ENCODE results near the gene EFCAB12.
A peak's percentile ranks its signal among the peaks of the same experiment; 100 is the strongest.

The EFCAB12 gene

DNA sequence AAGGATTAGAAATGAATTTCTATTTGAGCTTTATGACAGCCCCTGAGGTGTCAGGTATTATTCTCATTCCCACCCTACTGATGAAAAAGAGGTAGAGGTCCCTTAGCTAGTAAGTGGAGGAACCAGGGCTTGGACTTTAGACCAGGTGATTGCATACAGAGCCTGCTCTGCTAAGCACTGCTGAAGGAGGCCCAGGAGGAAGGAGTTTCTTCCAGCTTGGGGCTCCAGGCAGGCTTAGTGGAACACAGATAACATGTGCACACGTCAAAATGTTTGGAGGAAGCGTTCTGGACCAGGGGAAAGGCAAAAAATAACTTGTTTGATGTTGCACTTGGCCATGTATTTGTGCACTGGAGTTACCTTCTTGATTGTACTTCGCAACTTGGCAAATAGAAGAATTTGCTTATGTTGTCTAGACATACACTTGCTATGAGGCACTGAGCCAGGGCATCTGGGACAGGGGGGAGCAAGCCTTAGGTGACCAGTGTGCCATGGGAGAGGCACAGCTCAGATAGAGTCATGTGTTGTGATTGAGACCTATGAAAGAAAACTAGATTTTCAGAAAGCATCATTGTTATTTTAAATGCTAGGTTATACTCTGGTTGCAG is 34.0 kb upstream of the EFCAB12 start:
- Mint-ChIP-seq H3K27me3 (ENCODE audit: low read depth, poor library complexity) (peaks cover 4% of the 10 kb centered on the region), H3K9me3 (no peaks in the 10 kb centered on the region), H3K4me3 (no peak overlapping the region), H3K36me3 (ENCODE audit: low read depth) (peaks cover 36% of the 10 kb centered on the region), H3K4me1 (no peaks in the 10 kb centered on the region), H3K27ac (no peak overlapping the region)
- no peak for DNase-seq
- no peak for TF ChIP-seq CTCF (IDR thresholded peaks at IDR 0.05)

GRCh38 chr3:129461461-129462146 is 33.2 kb upstream of the EFCAB12 start:
- DNase-seq, result no peak
- no peaks in the 10 kb centered on the region for H3K9me3 Mint-ChIP-seq
- H3K27ac Mint-ChIP-seq, result no peak overlapping the region
- peaks cover 38% of the 10 kb centered on the region for H3K36me3 Mint-ChIP-seq (ENCODE audit: low read depth)
- no peak overlapping the region for H3K4me3 Mint-ChIP-seq
- no peaks in the 10 kb centered on the region for H3K4me1 Mint-ChIP-seq
- TF ChIP-seq CTCF (IDR thresholded peaks at IDR 0.05), result no peak
- peaks cover under 1% of the 10 kb centered on the region for H3K27me3 Mint-ChIP-seq (ENCODE audit: low read depth, poor library complexity)

GRCh38 chr3:129461022-129461421 is 32.6 kb upstream of the EFCAB12 start:
- H3K9me3 Mint-ChIP-seq, result no peaks in the 10 kb centered on the region
- no peak overlapping the region for H3K27ac Mint-ChIP-seq
- DNase-seq, result no peak
- no peaks in the 10 kb centered on the region for H3K4me1 Mint-ChIP-seq
- H3K4me3 Mint-ChIP-seq, result no peak overlapping the region
- H3K27me3 Mint-ChIP-seq (ENCODE audit: low read depth, poor library complexity), result no peaks in the 10 kb centered on the region
- TF ChIP-seq CTCF (IDR thresholded peaks at IDR 0.05), result no peak
- peaks cover 39% of the 10 kb centered on the region for H3K36me3 Mint-ChIP-seq (ENCODE audit: low read depth)

DNA sequence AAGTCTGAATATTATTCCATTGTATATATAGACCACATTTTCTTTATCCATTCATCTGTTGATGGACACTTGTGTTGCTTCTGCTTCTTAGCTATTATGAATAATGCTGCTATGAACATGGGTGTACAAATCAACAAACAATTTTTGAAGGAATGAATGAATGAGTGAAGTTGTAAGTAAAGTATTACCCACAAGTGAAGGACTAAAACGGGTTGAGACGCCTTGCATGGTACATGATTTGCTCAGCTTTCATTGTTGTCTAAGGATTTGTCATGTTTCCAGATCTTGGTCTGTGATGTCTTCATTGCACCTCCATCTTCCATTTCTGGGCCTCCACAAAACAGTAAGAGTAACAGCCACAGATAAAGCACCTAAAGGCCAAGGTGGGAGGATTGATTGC is 32.1 kb upstream of the EFCAB12 start:
- no peaks in the 10 kb centered on the region for H3K9me3 Mint-ChIP-seq
- no peak overlapping the region for H3K27ac Mint-ChIP-seq
- DNase-seq, result no peak
- no peaks in the 10 kb centered on the region for H3K27me3 Mint-ChIP-seq (ENCODE audit: low read depth, poor library complexity)
- H3K36me3 Mint-ChIP-seq (ENCODE audit: low read depth), result peaks cover 44% of the 10 kb centered on the region
- H3K4me3 Mint-ChIP-seq, result no peak overlapping the region
- H3K4me1 Mint-ChIP-seq, result no peaks in the 10 kb centered on the region
- no peak for TF ChIP-seq CTCF (IDR thresholded peaks at IDR 0.05)

DNA sequence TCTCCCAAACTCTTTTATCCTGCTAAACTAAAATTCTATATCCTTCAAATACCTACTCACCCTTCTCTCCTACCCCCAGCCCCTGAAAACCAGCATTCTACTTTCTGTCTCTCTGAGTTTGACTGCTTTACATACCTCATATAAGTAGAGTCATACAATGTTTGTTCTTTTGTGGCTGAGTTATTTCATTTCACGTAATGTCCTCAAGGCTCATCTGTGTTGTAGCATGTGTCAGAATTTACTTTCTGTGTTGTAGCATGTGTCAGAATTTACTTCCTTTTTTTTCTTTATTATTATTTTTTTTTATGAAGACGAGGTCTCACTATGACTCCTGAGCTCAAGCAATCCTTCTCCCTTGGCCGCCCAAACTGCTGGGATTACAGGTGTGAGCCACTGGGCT is 31.7 kb upstream of the EFCAB12 start:
- no peak for TF ChIP-seq CTCF (IDR thresholded peaks at IDR 0.05)
- H3K36me3 Mint-ChIP-seq (ENCODE audit: low read depth), result peaks cover 44% of the 10 kb centered on the region
- no peak for DNase-seq
- no peak overlapping the region for H3K27ac Mint-ChIP-seq
- no peaks in the 10 kb centered on the region for H3K4me1 Mint-ChIP-seq
- no peaks in the 10 kb centered on the region for H3K9me3 Mint-ChIP-seq
- H3K27me3 Mint-ChIP-seq (ENCODE audit: low read depth, poor library complexity), result no peaks in the 10 kb centered on the region
- no peak overlapping the region for H3K4me3 Mint-ChIP-seq

DNA sequence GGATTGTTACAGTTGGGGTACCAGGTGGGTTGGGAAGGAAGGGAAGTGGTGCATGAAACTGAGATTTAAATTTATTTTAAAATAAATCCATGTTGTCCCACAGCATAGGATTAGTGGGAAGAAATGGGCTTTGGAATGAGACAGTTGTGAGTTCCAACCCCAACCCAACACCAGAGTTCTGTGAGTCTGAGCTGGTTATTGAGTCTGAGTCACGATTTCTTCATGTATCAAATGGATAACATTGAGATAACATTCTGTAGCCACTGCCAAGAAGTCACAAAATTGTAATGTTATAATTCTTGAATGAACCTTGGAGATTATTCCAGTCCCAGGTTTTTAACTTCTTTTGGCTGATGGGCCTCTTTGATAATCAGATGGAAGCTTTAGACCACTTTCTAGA is 25.3 kb upstream of the EFCAB12 start:
- H3K27me3 Mint-ChIP-seq (ENCODE audit: low read depth, poor library complexity), result no peaks in the 10 kb centered on the region
- no peak for DNase-seq
- H3K9me3 Mint-ChIP-seq, result no peaks in the 10 kb centered on the region
- no peak overlapping the region for H3K4me3 Mint-ChIP-seq
- TF ChIP-seq CTCF (IDR thresholded peaks at IDR 0.05), result no peak
- peaks cover 22% of the 10 kb centered on the region for H3K4me1 Mint-ChIP-seq
- peak overlapping the region; percentile 12 for H3K27ac Mint-ChIP-seq
- H3K36me3 Mint-ChIP-seq (ENCODE audit: low read depth), result peaks cover 43% of the 10 kb centered on the region

Measured in nephron progenitor cell (in vitro differentiated cells).